Measurements from ENCODE around the gene MYT1. TPM values are rescaled to one million over a fixed set of nuclear protein-coding genes. Genes with fewer than 3 reads are reported as not detected.

Gene MYT1
- total RNA-seq, 1 donor from 2014 or later: 2.3 TPM

DNA sequence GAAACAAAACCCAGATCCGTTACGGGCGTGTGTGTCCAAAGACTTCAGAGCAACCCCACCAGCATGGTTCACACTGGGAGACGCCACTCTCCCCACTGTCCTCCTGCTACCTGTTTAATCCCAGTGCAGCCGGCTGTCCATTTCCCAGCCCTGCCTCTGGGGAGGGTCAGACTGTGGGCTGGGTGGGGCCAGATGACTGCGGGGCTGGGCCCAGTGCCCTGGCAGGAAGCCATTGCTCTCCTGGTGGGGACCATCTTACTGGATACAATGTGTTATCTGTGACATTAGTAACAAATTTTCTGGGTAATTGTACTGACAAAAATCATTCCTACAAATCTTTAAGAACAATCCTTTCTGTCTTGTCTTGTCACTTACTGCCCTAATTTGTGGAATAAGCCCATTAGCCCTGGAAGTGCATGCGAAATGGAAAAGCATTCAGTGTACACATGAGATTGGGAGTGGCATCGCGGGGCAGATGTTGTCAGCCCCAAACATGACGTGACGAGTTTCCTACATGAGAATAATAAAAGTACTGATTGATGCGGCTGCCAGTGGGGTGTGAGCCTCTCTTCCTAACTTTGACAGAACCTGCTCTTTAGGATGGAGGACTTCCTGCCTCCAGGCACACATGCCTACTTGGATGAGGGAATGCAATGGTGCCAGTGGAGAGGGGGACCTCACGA, 53.4 kb downstream of the MYT1 start:
- Mint-ChIP-seq H3K27me3 (peaks cover 13% of the 10 kb centered on the region), H3K36me3 (ENCODE audit: insufficient read depth) (no peaks in the 10 kb centered on the region), H3K4me1 (ENCODE audit: low read depth) (peaks cover 16% of the 10 kb centered on the region), H3K9me3 (ENCODE audit: low read depth) (no peaks in the 10 kb centered on the region), H3K4me3 (ENCODE audit: low read depth) (no peak overlapping the region), H3K27ac (no peak overlapping the region)
- no peak for DNase-seq (ENCODE audit: low spot score, unreplicated experiment)
- TF ChIP-seq, protein P1, sequence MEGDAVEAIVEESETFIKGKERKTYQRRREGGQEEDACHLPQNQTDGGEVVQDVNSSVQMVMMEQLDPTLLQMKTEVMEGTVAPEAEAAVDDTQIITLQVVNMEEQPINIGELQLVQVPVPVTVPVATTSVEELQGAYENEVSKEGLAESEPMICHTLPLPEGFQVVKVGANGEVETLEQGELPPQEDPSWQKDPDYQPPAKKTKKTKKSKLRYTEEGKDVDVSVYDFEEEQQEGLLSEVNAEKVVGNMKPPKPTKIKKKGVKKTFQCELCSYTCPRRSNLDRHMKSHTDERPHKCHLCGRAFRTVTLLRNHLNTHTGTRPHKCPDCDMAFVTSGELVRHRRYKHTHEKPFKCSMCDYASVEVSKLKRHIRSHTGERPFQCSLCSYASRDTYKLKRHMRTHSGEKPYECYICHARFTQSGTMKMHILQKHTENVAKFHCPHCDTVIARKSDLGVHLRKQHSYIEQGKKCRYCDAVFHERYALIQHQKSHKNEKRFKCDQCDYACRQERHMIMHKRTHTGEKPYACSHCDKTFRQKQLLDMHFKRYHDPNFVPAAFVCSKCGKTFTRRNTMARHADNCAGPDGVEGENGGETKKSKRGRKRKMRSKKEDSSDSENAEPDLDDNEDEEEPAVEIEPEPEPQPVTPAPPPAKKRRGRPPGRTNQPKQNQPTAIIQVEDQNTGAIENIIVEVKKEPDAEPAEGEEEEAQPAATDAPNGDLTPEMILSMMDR (IDR thresholded peaks at IDR 0.05; ENCODE audit: unreplicated experiment): no peak

DNA sequence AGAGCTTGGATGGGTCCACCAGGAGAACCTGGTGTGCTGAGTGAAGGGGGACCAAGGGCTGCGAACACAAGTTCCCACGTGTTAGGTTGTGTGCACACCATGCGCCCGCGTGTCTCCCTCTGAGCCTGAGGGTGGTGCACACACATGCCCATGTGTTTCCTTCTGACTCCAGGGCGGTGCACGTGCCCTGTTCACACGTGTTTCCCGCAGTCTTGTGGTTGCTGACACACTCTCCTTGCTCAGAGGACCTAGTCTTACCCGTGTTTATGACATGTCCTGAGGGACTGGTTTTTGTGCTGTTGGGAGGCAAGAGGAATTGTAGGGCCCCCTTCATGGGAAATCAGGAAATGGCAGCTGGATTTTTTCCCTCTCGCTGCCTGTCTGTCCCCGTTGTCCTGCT, 55.0 kb downstream of the MYT1 start:
- no peaks in the 10 kb centered on the region for H3K9me3 Mint-ChIP-seq (ENCODE audit: low read depth)
- H3K4me3 Mint-ChIP-seq (ENCODE audit: low read depth): no peak overlapping the region
- peaks cover 10% of the 10 kb centered on the region for H3K27me3 Mint-ChIP-seq
- no peaks in the 10 kb centered on the region for H3K36me3 Mint-ChIP-seq (ENCODE audit: insufficient read depth)
- no peak for DNase-seq (ENCODE audit: low spot score, unreplicated experiment)
- H3K4me1 Mint-ChIP-seq (ENCODE audit: low read depth): peaks cover 28% of the 10 kb centered on the region
- TF ChIP-seq, protein P1 (IDR thresholded peaks at IDR 0.05; ENCODE audit: unreplicated experiment): no peak
- H3K27ac Mint-ChIP-seq: no peak overlapping the region

DNA sequence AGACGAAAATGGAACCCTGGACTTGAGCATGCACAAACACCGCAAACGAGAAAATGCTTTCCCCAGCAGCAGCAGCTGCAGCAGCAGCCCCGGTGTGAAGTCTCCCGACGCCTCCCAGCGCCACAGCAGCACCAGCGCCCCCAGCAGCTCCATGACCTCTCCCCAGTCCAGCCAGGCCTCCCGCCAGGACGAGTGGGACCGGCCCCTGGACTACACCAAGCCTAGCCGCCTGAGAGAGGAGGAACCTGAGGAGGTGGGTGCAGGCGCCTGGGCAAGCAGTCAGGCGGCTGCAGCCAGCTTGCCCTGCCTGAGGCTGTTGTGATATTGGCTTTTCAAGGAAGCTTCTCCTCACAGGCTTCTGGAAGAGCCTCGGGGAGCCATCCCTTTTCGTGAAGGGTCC, 55.5 kb downstream of the MYT1 start:
- Mint-ChIP-seq H3K4me3 (ENCODE audit: low read depth) (no peak overlapping the region), H3K36me3 (ENCODE audit: insufficient read depth) (no peaks in the 10 kb centered on the region), H3K27ac (no peak overlapping the region), H3K27me3 (peaks cover 9% of the 10 kb centered on the region), H3K4me1 (ENCODE audit: low read depth) (peaks cover 32% of the 10 kb centered on the region), H3K9me3 (ENCODE audit: low read depth) (no peaks in the 10 kb centered on the region)
- TF ChIP-seq, protein P1 (IDR thresholded peaks at IDR 0.05; ENCODE audit: unreplicated experiment): no peak
- DNase-seq (ENCODE audit: low spot score, unreplicated experiment): no peak

DNA sequence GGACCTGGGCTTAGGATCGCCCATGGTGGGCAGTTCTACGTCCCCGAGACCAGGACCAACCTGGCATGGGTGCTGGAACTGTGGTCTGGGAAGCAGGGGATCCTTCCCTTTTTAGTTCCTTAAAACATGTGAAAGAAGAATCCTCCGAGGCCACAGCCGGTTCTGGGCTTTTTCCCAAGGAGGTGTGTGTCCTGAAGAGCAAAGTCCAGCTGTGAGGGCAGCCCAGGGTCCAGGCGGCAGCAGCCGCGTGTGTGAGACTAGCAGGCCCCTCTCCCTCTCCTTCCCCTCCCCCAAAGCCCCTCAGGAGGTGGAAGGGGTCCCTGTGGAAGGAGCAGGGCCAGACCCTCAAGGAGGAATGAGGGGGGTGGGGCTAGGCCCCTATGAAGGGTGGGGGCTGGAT, 56.2 kb downstream of the MYT1 start:
- Mint-ChIP-seq H3K4me1 (ENCODE audit: low read depth) (peaks cover 29% of the 10 kb centered on the region), H3K9me3 (ENCODE audit: low read depth) (no peaks in the 10 kb centered on the region), H3K36me3 (ENCODE audit: insufficient read depth) (no peaks in the 10 kb centered on the region), H3K27ac (no peak overlapping the region), H3K4me3 (ENCODE audit: low read depth) (no peak overlapping the region), H3K27me3 (peaks cover 5% of the 10 kb centered on the region)
- TF ChIP-seq, protein P1 (IDR thresholded peaks at IDR 0.05; ENCODE audit: unreplicated experiment): no peak
- DNase-seq (ENCODE audit: low spot score, unreplicated experiment): no peak

DNA sequence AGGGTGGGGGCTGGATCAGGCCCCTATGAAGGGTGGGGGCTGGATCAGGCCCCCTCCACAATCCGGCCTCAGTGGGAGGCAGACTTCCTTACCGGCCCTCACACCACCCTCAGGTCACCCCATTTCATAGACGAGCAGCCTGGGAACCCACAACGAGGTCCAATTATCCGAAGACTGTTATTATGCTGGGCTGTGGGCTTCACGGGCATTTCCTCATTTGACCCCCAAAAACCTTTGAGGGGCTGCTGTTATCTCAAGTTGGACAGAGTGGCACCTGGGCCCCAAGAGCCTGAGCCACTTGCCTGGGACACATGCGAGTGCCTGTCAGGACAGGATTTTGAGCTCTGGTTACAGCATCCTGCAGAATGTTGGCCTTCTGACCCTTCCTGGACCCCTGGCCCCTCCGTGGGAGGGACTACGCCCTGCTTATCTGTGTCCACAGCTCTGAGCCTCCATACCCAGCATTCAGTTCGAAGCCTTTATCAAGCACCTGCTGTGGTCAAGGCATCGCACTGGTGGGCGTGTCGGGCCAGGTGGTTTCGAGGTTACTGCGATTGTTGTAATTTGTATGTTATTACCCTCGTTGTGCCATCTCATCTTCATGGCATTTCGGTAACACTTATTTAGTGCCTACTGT, 56.8 kb downstream of the MYT1 start:
- Mint-ChIP-seq H3K9me3 (ENCODE audit: low read depth) (no peaks in the 10 kb centered on the region), H3K36me3 (ENCODE audit: insufficient read depth) (no peaks in the 10 kb centered on the region), H3K4me1 (ENCODE audit: low read depth) (peaks cover 29% of the 10 kb centered on the region), H3K4me3 (ENCODE audit: low read depth) (no peak overlapping the region), H3K27me3 (peaks cover 5% of the 10 kb centered on the region), H3K27ac (peak overlapping the region; percentile 39)
- DNase-seq (ENCODE audit: low spot score, unreplicated experiment): no peak
- TF ChIP-seq, protein P1 (IDR thresholded peaks at IDR 0.05; ENCODE audit: unreplicated experiment): no peak

Measured in progenitor cell of endocrine pancreas (in vitro differentiated cells).